ENCODE data around the gene PXDN.

PXDN gene

DNA sequence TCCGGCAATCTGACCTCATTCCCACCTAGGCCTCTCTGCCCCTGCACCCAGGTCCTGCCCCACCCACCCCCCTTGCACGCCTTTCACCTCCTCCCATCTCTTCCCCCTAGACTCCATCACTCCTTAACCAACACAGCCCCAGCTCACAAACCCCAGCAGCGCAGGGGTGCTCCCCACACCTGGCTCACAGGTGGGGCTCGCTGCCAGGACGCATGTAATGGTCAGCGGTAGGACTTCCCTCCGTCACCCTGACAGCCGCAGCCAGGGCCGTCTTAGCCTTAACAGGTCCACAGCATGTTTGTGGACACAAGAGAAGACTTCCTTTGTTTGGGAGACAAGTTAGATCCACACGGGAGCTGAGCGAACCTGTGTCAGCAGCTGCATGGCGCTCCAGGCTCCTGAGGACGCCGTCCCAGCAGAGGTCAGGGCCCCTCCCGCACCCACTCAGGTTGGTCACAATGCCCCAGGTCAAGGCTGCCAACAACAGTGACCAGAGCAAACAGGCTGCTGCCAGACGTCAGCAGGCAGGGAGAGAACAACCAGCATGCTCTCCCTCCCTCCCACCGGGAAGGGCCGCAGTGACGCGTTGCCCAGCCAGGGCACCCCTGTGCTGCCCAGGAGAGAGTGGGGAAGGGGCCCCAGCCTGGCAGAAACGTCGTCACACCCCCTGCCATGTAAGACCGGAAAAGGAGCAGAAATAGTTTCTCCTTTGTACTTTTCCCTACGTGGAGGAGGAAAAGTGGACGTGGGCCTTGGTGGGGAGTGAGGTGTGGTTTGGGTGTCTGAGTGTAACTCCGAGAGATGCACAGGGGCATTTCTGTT is 68.0 kb downstream of the PXDN start:
- no peaks in the 10 kb centered on the region for H3K36me3 Mint-ChIP-seq (ENCODE audit: insufficient read depth)
- H3K9me3 Mint-ChIP-seq: peaks cover 0 to 4% of the 10 kb centered on the region in 2 donors
- no peak overlapping the region for H3K27ac Mint-ChIP-seq
- H3K4me1 Mint-ChIP-seq (ENCODE audit: low read depth in 2 of 2): no peaks in the 10 kb centered on the region
- H3K27me3 Mint-ChIP-seq: peaks cover 0 to 8% of the 10 kb centered on the region in 2 donors
- DNase-seq (no peak), ATAC-seq (replicated peaks) (no peak)
- no peak overlapping the region for H3K4me3 Mint-ChIP-seq

DNA sequence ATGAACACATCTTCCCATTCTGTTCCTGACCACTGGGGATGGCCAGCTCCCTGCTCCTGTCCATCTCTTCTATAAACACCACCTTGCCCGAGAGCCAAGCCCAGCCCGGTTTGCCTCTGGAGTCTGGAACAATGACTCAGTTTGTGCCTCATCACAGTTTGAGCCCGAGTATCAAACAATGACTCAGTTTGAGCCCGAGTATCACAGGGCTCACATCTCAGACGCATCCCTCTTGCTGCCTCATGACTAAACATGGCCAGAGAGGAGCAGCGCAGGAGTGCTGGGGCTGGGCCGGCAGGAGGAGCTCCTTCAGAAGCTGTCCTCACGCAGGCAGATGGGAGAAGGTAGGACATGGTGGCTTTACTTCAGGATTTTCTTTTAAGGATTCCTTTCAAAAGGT is 68.7 kb downstream of the PXDN start:
- H3K27ac Mint-ChIP-seq: no peak overlapping the region
- DNase-seq: no peak
- H3K36me3 Mint-ChIP-seq (ENCODE audit: insufficient read depth): no peaks in the 10 kb centered on the region
- H3K4me1 Mint-ChIP-seq (ENCODE audit: low read depth in 2 of 2): no peaks in the 10 kb centered on the region
- no peak for ATAC-seq (replicated peaks)
- no peak overlapping the region for H3K4me3 Mint-ChIP-seq
- peaks cover 0 to 8% of the 10 kb centered on the region in 2 donors for H3K27me3 Mint-ChIP-seq
- peaks cover 0 to 4% of the 10 kb centered on the region in 2 donors for H3K9me3 Mint-ChIP-seq

- H3K4me1 Mint-ChIP-seq (ENCODE audit: low read depth in 2 of 2): no peaks in the 10 kb centered on the region
- H3K36me3 Mint-ChIP-seq (ENCODE audit: insufficient read depth): no peaks in the 10 kb centered on the region
- H3K27ac Mint-ChIP-seq: no peak overlapping the region
- H3K9me3 Mint-ChIP-seq: peaks cover 0 to 4% of the 10 kb centered on the region in 2 donors
- ATAC-seq (replicated peaks) (no peak), DNase-seq (no peak)
- H3K4me3 Mint-ChIP-seq: no peak overlapping the region
- H3K27me3 Mint-ChIP-seq: peaks cover 0 to 8% of the 10 kb centered on the region in 2 donors
Measured at GRCh38 chr2:1674766-1675397, 69.4 kb downstream of the PXDN start.

DNA sequence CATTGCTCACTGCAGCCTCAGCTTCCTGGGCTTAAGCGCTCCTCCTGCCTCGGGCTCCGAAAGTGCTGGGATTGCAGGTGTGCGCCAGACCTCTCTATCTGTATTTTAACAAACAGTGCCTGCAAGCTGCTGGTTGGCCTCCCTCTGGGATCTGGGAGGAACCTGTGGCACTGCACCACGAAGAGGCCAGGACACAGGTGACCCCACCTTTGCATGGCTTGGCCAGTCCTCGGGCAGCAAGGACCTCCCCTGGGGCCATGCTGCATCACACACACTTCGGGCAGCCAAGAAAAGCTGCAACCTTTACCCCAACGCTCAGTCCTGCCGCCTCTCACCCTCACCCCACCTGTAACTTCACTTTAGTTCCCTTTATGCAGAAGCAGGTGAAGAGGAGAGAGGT is 70.0 kb downstream of the PXDN start:
- Mint-ChIP-seq H3K27ac (no peak overlapping the region), H3K9me3 (peaks cover 0 to 4% of the 10 kb centered on the region in 2 donors), H3K4me1 (ENCODE audit: low read depth in 2 of 2) (no peaks in the 10 kb centered on the region), H3K36me3 (ENCODE audit: insufficient read depth) (no peaks in the 10 kb centered on the region), H3K27me3 (peaks cover 0 to 8% of the 10 kb centered on the region in 2 donors), H3K4me3 (no peak overlapping the region)
- ATAC-seq (replicated peaks) (no peak), DNase-seq (no peak)

GRCh38 chr2:1673160-1673944 is 71.0 kb downstream of the PXDN start:
- Mint-ChIP-seq H3K4me3 (no peak overlapping the region), H3K27me3 (peaks cover 0 to 8% of the 10 kb centered on the region in 2 donors), H3K4me1 (ENCODE audit: low read depth in 2 of 2) (no peaks in the 10 kb centered on the region), H3K36me3 (ENCODE audit: insufficient read depth) (no peaks in the 10 kb centered on the region), H3K27ac (no peak overlapping the region), H3K9me3 (peaks cover 0 to 4% of the 10 kb centered on the region in 2 donors)
- no peak for ATAC-seq (replicated peaks)
- DNase-seq: no peak

DNA sequence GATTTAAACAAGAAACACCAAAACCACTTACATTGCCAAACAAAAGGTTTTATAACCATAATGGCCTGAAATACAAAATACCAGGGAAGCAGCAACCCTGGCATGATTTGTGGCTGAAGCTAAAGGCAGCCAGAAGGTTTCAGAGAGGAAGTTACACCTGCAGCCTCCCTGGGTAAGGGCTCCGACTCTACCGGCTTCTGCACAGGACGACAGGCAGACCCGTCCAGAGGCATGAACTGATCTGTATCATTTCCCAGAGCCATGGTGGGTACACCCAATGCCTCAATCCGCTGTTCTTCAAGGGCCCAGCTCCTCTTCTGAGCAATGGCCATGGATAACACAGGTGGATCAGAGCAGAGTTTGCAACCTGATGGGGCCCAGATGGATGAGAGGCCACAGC is 71.6 kb downstream of the PXDN start:
- H3K9me3 Mint-ChIP-seq: no peaks in the 10 kb centered on the region
- ATAC-seq (replicated peaks): no peak
- H3K27ac Mint-ChIP-seq: no peak overlapping the region

DNA sequence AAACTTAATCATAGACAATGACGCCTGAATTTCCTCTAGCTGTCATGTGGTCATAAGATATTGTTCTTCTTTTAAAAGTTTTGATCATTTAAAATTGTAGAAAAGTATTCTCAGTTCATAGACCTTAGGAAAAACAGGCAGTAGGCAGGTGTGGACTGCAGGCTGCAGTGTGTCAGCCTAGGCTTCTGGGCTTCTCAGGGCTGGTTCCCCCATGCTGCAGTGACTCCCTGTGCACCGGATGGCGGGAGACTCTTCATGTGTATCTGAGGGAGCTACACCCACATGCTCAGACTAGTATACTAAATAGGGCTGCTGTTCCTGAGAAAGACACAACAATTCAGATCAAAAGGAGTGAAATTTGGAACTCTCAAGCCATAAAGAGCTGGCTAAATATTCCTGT is 72.4 kb downstream of the PXDN start:
- H3K27me3 Mint-ChIP-seq: peaks cover 0 to 8% of the 10 kb centered on the region in 2 donors
- ATAC-seq (replicated peaks) (no peak), DNase-seq (no peak)
- no peaks in the 10 kb centered on the region for H3K4me1 Mint-ChIP-seq (ENCODE audit: low read depth in 2 of 2)
- no peaks in the 10 kb centered on the region for H3K9me3 Mint-ChIP-seq
- no peak overlapping the region for H3K27ac Mint-ChIP-seq
- H3K36me3 Mint-ChIP-seq (ENCODE audit: insufficient read depth): no peaks in the 10 kb centered on the region
- H3K4me3 Mint-ChIP-seq: no peak overlapping the region

More for the DNA sequence above, 71.6 kb downstream of the PXDN start:
- no peak overlapping the region for H3K4me3 Mint-ChIP-seq
- H3K36me3 Mint-ChIP-seq (ENCODE audit: insufficient read depth): no peaks in the 10 kb centered on the region
- peaks cover 0 to 8% of the 10 kb centered on the region in 2 donors for H3K27me3 Mint-ChIP-seq
- H3K4me1 Mint-ChIP-seq (ENCODE audit: low read depth in 2 of 2): no peaks in the 10 kb centered on the region
- DNase-seq: no peak

DNA sequence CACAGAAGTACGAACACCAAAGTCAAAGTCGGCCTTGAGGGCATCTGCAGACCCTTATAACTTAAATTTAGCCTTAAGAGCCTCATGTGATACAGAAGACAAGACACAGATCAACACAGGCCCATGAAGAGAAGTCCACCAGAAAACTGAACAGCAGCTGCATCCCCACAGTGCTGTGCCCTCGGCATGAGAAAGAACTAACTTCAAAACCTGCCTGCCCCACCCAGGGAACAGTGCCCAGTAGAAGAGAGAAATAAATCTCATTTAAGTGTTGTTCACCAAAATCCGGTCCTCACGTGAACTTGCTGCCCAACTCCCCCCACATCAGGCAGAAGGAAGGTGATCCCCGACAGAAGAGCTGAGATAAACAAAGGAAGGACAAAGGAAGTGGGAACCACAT is 73.7 kb downstream of the PXDN start:
- DNase-seq (no peak), ATAC-seq (replicated peaks) (no peak)
- Mint-ChIP-seq H3K4me3 (no peak overlapping the region), H3K9me3 (no peaks in the 10 kb centered on the region), H3K36me3 (ENCODE audit: insufficient read depth) (no peaks in the 10 kb centered on the region), H3K4me1 (ENCODE audit: low read depth in 2 of 2) (no peaks in the 10 kb centered on the region), H3K27ac (no peak overlapping the region), H3K27me3 (peaks cover 0 to 8% of the 10 kb centered on the region in 2 donors)

- Mint-ChIP-seq H3K27me3 (no peaks in the 10 kb centered on the region), H3K4me3 (no peak overlapping the region), H3K27ac (no peak overlapping the region), H3K9me3 (no peaks in the 10 kb centered on the region), H3K36me3 (ENCODE audit: insufficient read depth) (peaks cover 3% of the 10 kb centered on the region), H3K4me1 (ENCODE audit: low read depth in 2 of 2) (no peaks in the 10 kb centered on the region)
- ATAC-seq (replicated peaks) (no peak), DNase-seq (no peak)
Measured at GRCh38 chr2:1665761-1666505, 78.4 kb downstream of the PXDN start.

- Mint-ChIP-seq H3K4me1 (ENCODE audit: low read depth in 2 of 2) (no peaks in the 10 kb centered on the region), H3K9me3 (no peaks in the 10 kb centered on the region), H3K36me3 (ENCODE audit: insufficient read depth) (peaks cover 3% of the 10 kb centered on the region), H3K27ac (no peak overlapping the region), H3K4me3 (no peak overlapping the region), H3K27me3 (no peaks in the 10 kb centered on the region)
- no peak for ATAC-seq (replicated peaks)
- DNase-seq: no peak
Measured at GRCh38 chr2:1664698-1665097, 79.6 kb downstream of the PXDN start.

- Mint-ChIP-seq H3K27ac (no peak overlapping the region), H3K4me1 (ENCODE audit: low read depth in 2 of 2) (no peaks in the 10 kb centered on the region), H3K27me3 (no peaks in the 10 kb centered on the region), H3K4me3 (no peak overlapping the region), H3K36me3 (ENCODE audit: insufficient read depth) (peaks cover 3% of the 10 kb centered on the region), H3K9me3 (no peaks in the 10 kb centered on the region)
- DNase-seq (no peak), ATAC-seq (replicated peaks) (no peak)
Measured at GRCh38 chr2:1664076-1664605, 80.2 kb downstream of the PXDN start.

GRCh38 chr2:1663621-1664020 is 80.7 kb downstream of the PXDN start:
- Mint-ChIP-seq H3K4me1 (ENCODE audit: low read depth in 2 of 2) (no peaks in the 10 kb centered on the region), H3K27ac (no peak overlapping the region), H3K36me3 (ENCODE audit: insufficient read depth) (peaks cover 3% of the 10 kb centered on the region), H3K9me3 (no peaks in the 10 kb centered on the region), H3K27me3 (peaks cover 0 to 5% of the 10 kb centered on the region in 2 donors), H3K4me3 (no peak overlapping the region)
- DNase-seq: no peak
- ATAC-seq (replicated peaks): no peak
